Activated CD8-positive, alpha-beta memory T cell treated with anti-CD3 and anti-CD28 coated beads, Interleukin-2, amount 50 U/mL, for 24 hours (primary cell): Measurements from ENCODE around the gene FBXL2.

Experiments used
- DNase-seq: peaks from one replicate; pipeline ENCODE4 v3.0.0-alpha.2; 2020; ENCODE audit errors: extremely low read depth

Gene FBXL2, protein sequence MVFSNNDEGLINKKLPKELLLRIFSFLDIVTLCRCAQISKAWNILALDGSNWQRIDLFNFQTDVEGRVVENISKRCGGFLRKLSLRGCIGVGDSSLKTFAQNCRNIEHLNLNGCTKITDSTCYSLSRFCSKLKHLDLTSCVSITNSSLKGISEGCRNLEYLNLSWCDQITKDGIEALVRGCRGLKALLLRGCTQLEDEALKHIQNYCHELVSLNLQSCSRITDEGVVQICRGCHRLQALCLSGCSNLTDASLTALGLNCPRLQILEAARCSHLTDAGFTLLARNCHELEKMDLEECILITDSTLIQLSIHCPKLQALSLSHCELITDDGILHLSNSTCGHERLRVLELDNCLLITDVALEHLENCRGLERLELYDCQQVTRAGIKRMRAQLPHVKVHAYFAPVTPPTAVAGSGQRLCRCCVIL

GRCh38 chr3:33277193-33277882 is at the start of gene FBXL2:
FBXL2 (plus strand) TSS chr3:33277442; CDS start chr3:33277513, 71 bp downstream.
- DNase-seq, result no peak

DNA sequence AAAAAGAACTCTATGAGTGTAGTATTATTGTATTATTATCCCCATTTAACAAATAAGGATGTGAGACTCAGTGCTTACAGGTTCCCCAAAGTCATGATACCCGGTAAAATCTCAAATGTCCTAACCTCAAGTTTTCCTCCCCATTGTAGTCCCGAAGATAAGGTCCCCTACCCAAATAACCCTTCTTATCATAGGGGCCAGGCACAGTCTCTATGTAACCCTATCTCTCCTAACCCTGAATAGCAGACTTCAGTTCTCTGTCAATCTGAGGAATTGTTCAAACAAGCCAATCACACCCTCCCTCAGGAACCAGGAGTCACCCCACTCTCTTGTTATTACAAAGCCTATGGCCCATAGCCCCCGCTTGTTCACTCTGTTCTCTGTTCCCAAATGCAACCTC is 48.2 kb upstream of the FBXL2 start:
- DNase-seq, result no peak

GRCh38 chr3:33229947-33230346 is 47.3 kb upstream of the FBXL2 start:
- DNase-seq, result no peak

- DNase-seq, result no peak
Observed at GRCh38 chr3:33231756-33232465, 45.3 kb upstream of the FBXL2 start.

- DNase-seq, result no peak
Observed at GRCh38 chr3:33233884-33234283, 43.4 kb upstream of the FBXL2 start.

- no peak for DNase-seq
Observed at GRCh38 chr3:33236005-33236404, 41.2 kb upstream of the FBXL2 start.

DNA sequence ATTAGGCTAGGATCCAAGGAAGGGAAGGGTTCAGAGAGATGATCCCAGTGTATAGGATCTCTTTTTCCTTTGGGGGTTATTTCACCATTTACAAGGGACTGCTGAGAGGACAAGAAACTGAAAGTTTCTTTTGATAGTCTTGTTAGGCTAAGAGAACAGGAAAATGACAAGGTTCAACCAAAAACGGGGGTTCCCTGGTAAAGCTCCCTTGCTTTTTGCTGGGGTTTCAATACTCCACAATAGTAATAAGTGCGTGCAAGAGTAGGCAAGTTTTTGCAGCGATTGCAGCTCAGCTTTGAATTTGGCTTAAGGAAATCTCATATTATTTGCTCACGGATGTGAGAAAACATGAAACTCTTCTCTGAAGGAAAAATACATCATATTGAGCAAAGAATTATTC is 39.8 kb upstream of the FBXL2 start:
- no peak for DNase-seq

DNA sequence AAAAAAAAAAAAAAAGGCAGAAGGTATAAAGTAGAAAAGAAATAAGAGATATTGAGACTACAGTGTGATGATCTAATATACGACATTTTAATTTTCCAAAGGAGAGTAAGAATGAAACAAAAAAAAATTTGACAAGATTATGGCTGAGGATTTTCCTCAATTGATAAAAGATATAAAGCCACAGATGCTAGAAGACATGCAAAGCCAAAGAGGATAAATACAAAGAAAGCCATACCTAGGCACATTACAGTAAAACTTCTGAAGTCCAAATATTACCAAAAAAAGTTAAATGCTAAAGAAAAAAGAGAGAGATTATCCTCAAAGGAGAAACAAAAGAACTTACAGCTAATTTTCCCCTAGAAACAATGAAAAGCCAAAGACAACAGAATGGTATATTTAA is 38.3 kb upstream of the FBXL2 start:
- DNase-seq, result no peak

GRCh38 chr3:33240261-33240660 is 37.0 kb upstream of the FBXL2 start:
- no peak for DNase-seq

GRCh38 chr3:33246786-33247185 is 30.5 kb upstream of the FBXL2 start:
- DNase-seq, result no peak

DNA sequence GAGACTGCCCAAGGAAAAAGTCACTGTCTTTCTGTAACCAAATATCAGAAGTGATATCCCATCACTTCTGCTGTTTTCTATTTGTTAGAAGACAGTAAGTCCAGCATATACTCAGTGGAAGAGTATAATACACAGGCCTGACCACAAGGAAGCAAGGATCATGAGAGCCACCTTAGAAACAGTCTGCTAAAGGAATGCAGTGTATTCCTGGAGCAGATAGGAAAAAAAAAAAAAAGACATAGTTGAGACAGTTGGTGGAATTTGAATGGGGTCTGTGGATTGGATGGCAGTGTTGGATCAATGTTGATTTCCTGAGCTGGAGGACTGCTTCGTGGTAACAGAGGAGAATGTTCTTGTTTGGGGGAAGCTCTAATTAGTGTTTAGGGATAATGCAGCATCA is 26.5 kb upstream of the FBXL2 start:
- DNase-seq, result no peak

- DNase-seq, result no peak
Observed at GRCh38 chr3:33256249-33256648, 21.0 kb upstream of the FBXL2 start.

- DNase-seq, result no peak
Observed at GRCh38 chr3:33260104-33260503, 17.1 kb upstream of the FBXL2 start.

DNA sequence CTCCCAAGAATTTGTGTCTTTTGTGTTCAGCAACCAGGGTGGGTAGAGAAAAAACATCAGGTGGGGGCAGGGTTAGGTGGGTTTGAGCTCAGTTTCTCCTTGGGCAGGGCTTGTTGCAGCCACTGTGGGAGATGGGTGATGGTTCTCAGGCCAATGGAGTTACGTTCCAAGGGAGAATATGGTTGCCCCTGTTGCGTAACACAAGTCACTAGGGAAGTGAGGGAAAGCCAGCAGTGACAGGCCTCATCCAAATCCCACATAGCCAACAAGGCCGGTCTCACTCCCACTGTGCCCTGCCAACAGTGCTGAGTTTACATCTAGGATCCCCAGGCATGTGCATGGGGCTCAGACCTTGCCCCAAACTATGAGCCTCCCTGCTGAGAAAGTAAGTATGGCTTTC is 7.9 kb upstream of the FBXL2 start:
- no peak for DNase-seq

GRCh38 chr3:33271324-33271723 is 5.9 kb upstream of the FBXL2 start:
- no peak for DNase-seq

- no peak for DNase-seq
Observed at GRCh38 chr3:33273628-33274027, 3.6 kb upstream of the FBXL2 start.

DNA sequence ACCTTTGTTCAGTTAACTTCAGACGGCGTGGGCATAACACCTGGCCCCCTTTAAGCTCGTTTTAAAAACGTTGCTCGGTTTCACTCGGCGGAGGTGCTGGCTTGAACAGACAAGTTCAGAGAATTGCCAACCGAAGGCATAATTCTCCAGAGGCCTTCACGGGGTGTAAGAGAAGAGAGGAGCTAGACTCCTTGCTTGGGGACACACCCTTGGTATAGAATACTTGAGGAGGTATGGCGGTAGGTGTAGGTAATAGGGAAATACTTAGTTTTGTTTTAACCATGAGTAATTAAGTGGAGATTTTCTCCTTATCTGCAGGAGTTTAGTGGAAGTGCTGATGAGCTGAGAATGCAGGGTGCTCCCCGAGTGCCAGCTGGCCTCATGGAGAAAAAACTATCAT is 921 bp downstream of the FBXL2 start:
- no peak for DNase-seq

DNA sequence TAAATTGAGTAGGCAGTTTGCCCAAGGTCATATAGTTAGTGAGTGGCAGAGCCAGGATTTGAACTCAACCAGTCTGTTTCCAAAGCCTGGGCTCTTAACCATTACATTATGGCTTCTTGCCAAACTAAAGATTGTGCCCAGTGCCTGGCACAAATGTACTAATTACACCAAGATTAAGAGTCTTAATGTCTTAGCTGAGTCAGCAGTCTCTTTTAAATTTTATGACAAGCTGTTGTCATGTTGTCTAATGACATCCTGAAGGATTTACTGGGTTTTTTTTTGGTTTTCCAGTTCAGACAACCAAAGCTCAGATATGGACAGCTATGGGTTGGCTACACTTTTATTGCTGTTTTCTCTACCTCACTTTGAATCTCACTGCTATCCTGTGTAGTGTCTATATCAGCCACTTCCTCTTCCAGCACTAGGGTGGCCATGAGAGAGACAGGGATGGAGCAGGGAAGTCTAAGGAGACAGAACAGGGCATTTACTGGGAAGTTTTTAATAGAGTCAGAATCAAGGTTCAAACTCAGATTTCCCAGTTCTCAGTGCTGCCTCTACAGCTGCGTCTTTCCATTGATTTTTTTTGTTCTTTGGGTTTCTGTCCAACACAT is 10.5 kb downstream of the FBXL2 start:
- no peak for DNase-seq

GRCh38 chr3:33299395-33300081 is 22.3 kb downstream of the FBXL2 start:
- DNase-seq, result no peak

DNA sequence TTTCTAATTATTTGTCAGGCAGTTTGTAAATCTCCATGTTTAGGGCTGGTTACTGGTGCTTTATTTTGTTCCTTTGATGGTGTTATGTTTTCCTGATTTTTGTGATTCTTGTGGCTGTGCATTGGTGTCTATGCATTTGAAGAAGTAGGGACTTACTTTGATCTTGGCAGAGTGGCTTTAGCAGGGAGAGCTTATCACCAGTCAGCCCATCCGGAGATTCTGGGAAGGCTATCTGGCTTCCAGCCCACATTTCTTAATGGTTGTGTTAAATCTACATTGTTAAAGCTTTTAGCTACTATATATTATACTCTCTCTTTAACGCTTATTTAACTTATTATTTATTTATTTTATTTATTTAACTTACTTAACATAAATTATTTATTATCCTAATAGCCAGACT is 35.1 kb downstream of the FBXL2 start:
- no peak for DNase-seq

GRCh38 chr3:33313331-33313730 is 36.1 kb downstream of the FBXL2 start:
- DNase-seq, result no peak

- DNase-seq, result no peak
Observed at GRCh38 chr3:33314993-33315392, 37.8 kb downstream of the FBXL2 start.
